ENCODE results near the gene ADCY2.

DNA sequence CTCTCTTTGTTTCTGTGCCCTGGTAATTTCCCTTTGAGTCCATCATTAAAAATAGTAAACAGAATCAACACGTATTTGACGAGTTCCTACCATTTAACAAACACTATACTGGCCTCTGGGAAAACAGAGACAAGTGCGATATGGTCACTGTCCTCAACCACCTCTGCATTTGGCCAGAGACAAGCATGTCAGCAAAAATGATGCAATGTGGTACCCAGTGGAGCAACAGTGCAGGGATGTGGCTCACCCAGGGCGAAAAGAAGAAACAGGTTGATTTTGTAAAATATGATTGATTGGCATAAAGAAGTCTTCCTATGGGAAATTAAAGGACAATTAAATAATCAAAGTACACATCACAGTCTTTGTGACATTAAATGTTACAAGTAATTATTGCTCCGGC lies 355.9 kb downstream of the ADCY2 start:
- TF ChIP-seq, protein P1, sequence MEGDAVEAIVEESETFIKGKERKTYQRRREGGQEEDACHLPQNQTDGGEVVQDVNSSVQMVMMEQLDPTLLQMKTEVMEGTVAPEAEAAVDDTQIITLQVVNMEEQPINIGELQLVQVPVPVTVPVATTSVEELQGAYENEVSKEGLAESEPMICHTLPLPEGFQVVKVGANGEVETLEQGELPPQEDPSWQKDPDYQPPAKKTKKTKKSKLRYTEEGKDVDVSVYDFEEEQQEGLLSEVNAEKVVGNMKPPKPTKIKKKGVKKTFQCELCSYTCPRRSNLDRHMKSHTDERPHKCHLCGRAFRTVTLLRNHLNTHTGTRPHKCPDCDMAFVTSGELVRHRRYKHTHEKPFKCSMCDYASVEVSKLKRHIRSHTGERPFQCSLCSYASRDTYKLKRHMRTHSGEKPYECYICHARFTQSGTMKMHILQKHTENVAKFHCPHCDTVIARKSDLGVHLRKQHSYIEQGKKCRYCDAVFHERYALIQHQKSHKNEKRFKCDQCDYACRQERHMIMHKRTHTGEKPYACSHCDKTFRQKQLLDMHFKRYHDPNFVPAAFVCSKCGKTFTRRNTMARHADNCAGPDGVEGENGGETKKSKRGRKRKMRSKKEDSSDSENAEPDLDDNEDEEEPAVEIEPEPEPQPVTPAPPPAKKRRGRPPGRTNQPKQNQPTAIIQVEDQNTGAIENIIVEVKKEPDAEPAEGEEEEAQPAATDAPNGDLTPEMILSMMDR (IDR thresholded peaks at IDR 0.05): no peak
- TF ChIP-seq POLR2A (IDR thresholded peaks at IDR 0.05; ENCODE audit: low read depth): no peak
- no peak for TF ChIP-seq EP300 (IDR thresholded peaks at IDR 0.05)
- TF ChIP-seq POLR2AphosphoS5 (IDR thresholded peaks at IDR 0.05): no peak
